HepG2 (cell line): ENCODE measurements around the gene CALR. TPM values are rescaled to one million over a fixed set of nuclear protein-coding genes. Genes with fewer than 3 reads are reported as not detected.

Experiments
- AGO1 ChIP-seq: fragments of 200-400 bp; formaldehyde crosslinking; IDR thresholded peaks from 2 replicates; pipeline ENCODE4 v1.6.1; 2017; ENCODE audit warnings: mild to moderate bottlenecking, low read depth, low read length, moderate library complexity; ENCODE audit not compliant: poor library complexity, severe bottlenecking
- FOXA3 ChIP-seq: IDR thresholded peaks from 2 replicates; pipeline ENCODE4 v1.6.1; 2016; ENCODE audit warnings: missing genetic modification reagents, missing compliant biosample characterization
- HNRNPK ChIP-seq: fragments of 200-400 bp; formaldehyde crosslinking; IDR thresholded peaks from 2 replicates; pipeline ENCODE4 v1.6.1; 2018; ENCODE audit warnings: low read length, low read depth, moderate library complexity, mild to moderate bottlenecking; ENCODE audit not compliant: poor library complexity, severe bottlenecking
- HOXA7 ChIP-seq: sonication (generic); formaldehyde crosslinking; IDR thresholded peaks from 2 replicates; pipeline ENCODE4 v1.8.1; 2022; ENCODE audit warnings: mild to moderate bottlenecking, missing genetic modification reagents, moderate library complexity
- ISL2 ChIP-seq: sonication (generic); formaldehyde crosslinking; IDR thresholded peaks from 2 replicates; pipeline ENCODE4 v1.5.0; 2020; ENCODE audit warnings: missing genetic modification reagents
- KLF9 ChIP-seq: IDR thresholded peaks from 2 replicates; pipeline ENCODE4 v1.6.1; 2016; ENCODE audit warnings: low read depth
- MED1 ChIP-seq: sonication (generic); formaldehyde crosslinking; IDR thresholded peaks from 2 replicates; pipeline ENCODE4 v1.4.0; 2020; ENCODE audit warnings: missing genetic modification reagents
- YEATS2 ChIP-seq: sonication (generic); formaldehyde crosslinking; IDR thresholded peaks from 2 replicates; pipeline ENCODE4 v1.4.0; 2020; ENCODE audit warnings: missing genetic modification reagents, borderline replicate concordance
- ZNF138 ChIP-seq: sonication (generic); formaldehyde crosslinking; IDR thresholded peaks from 2 replicates; pipeline ENCODE4 v1.5.0; 2020; ENCODE audit warnings: mild to moderate bottlenecking, low read depth, missing genetic modification reagents
- ZNF552 ChIP-seq: sonication (generic); formaldehyde crosslinking; IDR thresholded peaks from 2 replicates; pipeline ENCODE4 v1.9.0; 2022; ENCODE audit warnings: missing genetic modification reagents, mild to moderate bottlenecking, borderline replicate concordance
- ZNF782 ChIP-seq: sonication (generic); formaldehyde crosslinking; IDR thresholded peaks from 2 replicates; pipeline ENCODE4 v1.4.0; 2020; ENCODE audit warnings: missing genetic modification reagents, mild to moderate bottlenecking, borderline replicate concordance
- ZSCAN9 ChIP-seq: IDR thresholded peaks from 2 replicates; pipeline ENCODE4 v1.6.1; 2016; ENCODE audit warnings: borderline replicate concordance
- polyA plus RNA-seq, 8 experiments: library from polyadenylated mRNA; depleted of rRNA in 3 of 8; stranded (reverse) in 7 of 8; unstranded in 1 of 8; fragments of >200 nt; fragmentation: Illumina TruSeq in 4 of 8; extraction: Trizol in 4 of 8; gene quantifications; 2 replicates each; pipeline versions ENCODE4 v1.2.1 to v1.2.3, GENCODE V29; 2011 to 2016; ENCODE audit warnings: low read depth in 4 of 8, missing spikeins in 1 of 8, mixed read lengths in 1 of 8; ENCODE audit not compliant: insufficient read depth in 1 of 8
- total RNA-seq, 5 experiments: library from RNA; depleted of rRNA; stranded (reverse); fragments of >200 nt; fragmentation: Illumina TruSeq; extraction: Trizol; gene quantifications; 2 replicates each; pipeline ENCODE4 v1.2.3, GENCODE V29; 2016; ENCODE audit warnings: low read depth in 1 of 5
- TF ChIP-seq, protein P1 (sequence below): sonication (generic); formaldehyde crosslinking; IDR thresholded peaks from 2 replicates; pipeline ENCODE4 v1.5.0; 2020; ENCODE audit warnings: mild to moderate bottlenecking, missing genetic modification reagents, borderline replicate concordance
- TF ChIP-seq, protein P2 (sequence below): sonication (generic); formaldehyde crosslinking; IDR thresholded peaks from 2 replicates; pipeline ENCODE4 v1.5.0; 2020; ENCODE audit warnings: missing genetic modification reagents, mild to moderate bottlenecking, borderline replicate concordance
- TF ChIP-seq, protein P3 (sequence below): sonication (generic); formaldehyde crosslinking; IDR thresholded peaks from 2 replicates; pipeline ENCODE4 v1.9.0; 2022; ENCODE audit warnings: low read depth, missing genetic modification reagents
- TF ChIP-seq, protein P4 (sequence below): IDR thresholded peaks from 2 replicates; pipeline ENCODE4 v1.6.1; 2016; ENCODE audit warnings: low read depth, control low read depth

The CALR gene
- total and polyA plus RNA-seq, 2 of the 13 experiments (the other 11 are each of a cell fraction or from before 2014, with no cell fraction given), result 898 to 934 TPM

DNA sequence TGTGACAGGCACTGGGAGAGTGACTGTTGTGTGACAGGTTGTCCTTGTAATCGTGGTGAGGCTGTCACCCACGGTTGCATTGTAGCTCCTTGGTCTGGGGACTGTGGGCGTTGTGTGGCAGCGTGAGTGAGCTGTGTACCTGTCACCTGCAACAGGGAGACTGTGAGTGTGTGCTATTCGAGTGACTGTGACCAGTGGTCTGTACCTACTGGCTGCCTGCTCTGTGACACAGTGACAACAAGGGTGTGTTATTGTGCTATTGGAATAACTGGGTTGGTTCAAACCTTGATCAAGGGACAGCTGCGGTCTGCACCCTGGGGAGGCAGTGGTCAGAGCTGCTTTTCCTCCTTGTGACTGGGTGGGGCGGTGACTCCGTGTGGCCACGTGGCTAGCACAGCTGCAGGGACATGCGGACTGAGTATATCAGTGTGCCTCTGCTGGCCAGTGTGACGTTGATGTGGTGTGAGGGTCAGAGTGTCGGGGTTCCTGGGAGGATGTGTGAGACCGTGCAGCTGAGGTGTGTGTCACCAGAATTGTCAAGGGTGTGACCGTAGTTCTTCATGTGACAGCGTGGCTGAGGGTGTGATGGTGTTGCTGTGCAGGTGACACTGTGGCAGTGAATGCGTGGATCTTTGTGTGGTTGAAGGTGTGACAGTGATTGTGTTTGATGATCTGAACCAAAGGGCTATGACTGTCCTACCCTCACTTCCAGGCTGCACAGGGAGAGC lies 46.8 kb downstream of the CALR start (continued):
- no peak for TF ChIP-seq ZNF552
- TF ChIP-seq, protein P1, sequence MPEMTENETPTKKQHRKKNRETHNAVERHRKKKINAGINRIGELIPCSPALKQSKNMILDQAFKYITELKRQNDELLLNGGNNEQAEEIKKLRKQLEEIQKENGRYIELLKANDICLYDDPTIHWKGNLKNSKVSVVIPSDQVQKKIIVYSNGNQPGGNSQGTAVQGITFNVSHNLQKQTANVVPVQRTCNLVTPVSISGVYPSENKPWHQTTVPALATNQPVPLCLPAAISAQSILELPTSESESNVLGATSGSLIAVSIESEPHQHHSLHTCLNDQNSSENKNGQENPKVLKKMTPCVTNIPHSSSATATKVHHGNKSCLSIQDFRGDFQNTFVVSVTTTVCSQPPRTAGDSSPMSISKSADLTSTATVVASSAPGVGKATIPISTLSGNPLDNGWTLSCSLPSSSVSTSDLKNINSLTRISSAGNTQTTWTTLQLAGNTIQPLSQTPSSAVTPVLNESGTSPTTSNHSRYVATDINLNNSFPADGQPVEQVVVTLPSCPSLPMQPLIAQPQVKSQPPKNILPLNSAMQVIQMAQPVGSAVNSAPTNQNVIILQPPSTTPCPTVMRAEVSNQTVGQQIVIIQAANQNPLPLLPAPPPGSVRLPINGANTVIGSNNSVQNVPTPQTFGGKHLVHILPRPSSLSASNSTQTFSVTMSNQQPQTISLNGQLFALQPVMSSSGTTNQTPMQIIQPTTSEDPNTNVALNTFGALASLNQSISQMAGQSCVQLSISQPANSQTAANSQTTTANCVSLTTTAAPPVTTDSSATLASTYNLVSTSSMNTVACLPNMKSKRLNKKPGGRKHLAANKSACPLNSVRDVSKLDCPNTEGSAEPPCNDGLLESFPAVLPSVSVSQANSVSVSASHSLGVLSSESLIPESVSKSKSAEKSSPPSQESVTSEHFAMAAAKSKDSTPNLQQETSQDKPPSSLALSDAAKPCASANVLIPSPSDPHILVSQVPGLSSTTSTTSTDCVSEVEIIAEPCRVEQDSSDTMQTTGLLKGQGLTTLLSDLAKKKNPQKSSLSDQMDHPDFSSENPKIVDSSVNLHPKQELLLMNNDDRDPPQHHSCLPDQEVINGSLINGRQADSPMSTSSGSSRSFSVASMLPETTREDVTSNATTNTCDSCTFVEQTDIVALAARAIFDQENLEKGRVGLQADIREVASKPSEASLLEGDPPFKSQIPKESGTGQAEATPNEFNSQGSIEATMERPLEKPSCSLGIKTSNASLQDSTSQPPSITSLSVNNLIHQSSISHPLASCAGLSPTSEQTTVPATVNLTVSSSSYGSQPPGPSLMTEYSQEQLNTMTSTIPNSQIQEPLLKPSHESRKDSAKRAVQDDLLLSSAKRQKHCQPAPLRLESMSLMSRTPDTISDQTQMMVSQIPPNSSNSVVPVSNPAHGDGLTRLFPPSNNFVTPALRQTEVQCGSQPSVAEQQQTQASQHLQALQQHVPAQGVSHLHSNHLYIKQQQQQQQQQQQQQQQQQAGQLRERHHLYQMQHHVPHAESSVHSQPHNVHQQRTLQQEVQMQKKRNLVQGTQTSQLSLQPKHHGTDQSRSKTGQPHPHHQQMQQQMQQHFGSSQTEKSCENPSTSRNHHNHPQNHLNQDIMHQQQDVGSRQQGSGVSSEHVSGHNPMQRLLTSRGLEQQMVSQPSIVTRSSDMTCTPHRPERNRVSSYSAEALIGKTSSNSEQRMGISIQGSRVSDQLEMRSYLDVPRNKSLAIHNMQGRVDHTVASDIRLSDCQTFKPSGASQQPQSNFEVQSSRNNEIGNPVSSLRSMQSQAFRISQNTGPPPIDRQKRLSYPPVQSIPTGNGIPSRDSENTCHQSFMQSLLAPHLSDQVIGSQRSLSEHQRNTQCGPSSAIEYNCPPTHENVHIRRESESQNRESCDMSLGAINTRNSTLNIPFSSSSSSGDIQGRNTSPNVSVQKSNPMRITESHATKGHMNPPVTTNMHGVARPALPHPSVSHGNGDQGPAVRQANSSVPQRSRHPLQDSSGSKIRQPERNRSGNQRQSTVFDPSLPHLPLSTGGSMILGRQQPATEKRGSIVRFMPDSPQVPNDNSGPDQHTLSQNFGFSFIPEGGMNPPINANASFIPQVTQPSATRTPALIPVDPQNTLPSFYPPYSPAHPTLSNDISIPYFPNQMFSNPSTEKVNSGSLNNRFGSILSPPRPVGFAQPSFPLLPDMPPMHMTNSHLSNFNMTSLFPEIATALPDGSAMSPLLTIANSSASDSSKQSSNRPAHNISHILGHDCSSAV (CRISPR knock-in tag), result no peak
- TF ChIP-seq ZNF138, result 0 out of 2 replicates have a peak, but pooled peaks have one; percentile 49
- TF ChIP-seq, protein P2, sequence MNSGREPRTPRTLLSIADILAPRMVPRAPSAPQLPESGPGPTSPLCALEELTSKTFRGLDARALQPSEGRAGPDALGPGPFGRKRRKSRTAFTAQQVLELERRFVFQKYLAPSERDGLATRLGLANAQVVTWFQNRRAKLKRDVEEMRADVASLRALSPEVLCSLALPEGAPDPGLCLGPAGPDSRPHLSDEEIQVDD, result peak; percentile 49
- TF ChIP-seq ISL2 (CRISPR knock-in tag), result no peak
- no peak; the same call in 1 of the 2 replicates for TF ChIP-seq YEATS2
- TF ChIP-seq AGO1, result no peak
- TF ChIP-seq, protein P3, sequence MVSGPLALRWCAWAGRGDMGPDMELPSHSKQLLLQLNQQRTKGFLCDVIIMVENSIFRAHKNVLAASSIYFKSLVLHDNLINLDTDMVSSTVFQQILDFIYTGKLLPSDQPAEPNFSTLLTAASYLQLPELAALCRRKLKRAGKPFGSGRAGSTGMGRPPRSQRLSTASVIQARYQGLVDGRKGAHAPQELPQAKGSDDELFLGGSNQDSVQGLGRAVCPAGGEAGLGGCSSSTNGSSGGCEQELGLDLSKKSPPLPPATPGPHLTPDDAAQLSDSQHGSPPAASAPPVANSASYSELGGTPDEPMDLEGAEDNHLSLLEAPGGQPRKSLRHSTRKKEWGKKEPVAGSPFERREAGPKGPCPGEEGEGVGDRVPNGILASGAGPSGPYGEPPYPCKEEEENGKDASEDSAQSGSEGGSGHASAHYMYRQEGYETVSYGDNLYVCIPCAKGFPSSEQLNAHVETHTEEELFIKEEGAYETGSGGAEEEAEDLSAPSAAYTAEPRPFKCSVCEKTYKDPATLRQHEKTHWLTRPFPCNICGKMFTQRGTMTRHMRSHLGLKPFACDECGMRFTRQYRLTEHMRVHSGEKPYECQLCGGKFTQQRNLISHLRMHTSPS (CRISPR knock-in tag), result no peak
- TF ChIP-seq, protein P4, sequence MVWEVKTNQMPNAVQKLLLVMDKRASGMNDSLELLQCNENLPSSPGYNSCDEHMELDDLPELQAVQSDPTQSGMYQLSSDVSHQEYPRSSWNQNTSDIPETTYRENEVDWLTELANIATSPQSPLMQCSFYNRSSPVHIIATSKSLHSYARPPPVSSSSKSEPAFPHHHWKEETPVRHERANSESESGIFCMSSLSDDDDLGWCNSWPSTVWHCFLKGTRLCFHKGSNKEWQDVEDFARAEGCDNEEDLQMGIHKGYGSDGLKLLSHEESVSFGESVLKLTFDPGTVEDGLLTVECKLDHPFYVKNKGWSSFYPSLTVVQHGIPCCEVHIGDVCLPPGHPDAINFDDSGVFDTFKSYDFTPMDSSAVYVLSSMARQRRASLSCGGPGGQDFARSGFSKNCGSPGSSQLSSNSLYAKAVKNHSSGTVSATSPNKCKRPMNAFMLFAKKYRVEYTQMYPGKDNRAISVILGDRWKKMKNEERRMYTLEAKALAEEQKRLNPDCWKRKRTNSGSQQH (CRISPR knock-in tag), result no peak
- no peak for TF ChIP-seq KLF9 (CRISPR knock-in tag)
- no peak for TF ChIP-seq HNRNPK
- TF ChIP-seq FOXA3 (CRISPR knock-in tag), result peak; percentile 45
- 0 out of 2 replicates have a peak, but pooled peaks have one; percentile 10 for TF ChIP-seq ZNF782
- TF ChIP-seq MED1 (CRISPR knock-in tag), result peak; percentile 37; the same call in 1 of the 2 replicates
- TF ChIP-seq HOXA7 (CRISPR knock-in tag), result no peak
- TF ChIP-seq ZSCAN9 (CRISPR knock-in tag), result no peak
